Ishikawa (cell line): Measurements from ENCODE around the gene FIZ1.

ENCODE experiments used
- CREB1 ChIP-seq: IDR thresholded peaks from 2 replicates; pipeline ENCODE4 v1.6.1; 2012; ENCODE audit warnings: low read depth
- YY1 ChIP-seq: IDR thresholded peaks from 2 replicates; pipeline ENCODE4 v1.6.1; 2012; ENCODE audit warnings: low read depth
- ZBTB7A ChIP-seq: IDR thresholded peaks from 2 replicates; pipeline ENCODE4 v1.6.1; 2012; ENCODE audit warnings: low read depth
- TF ChIP-seq, protein P1 (sequence below): IDR thresholded peaks from 2 replicates; pipeline ENCODE4 v1.6.1; 2012

DNA sequence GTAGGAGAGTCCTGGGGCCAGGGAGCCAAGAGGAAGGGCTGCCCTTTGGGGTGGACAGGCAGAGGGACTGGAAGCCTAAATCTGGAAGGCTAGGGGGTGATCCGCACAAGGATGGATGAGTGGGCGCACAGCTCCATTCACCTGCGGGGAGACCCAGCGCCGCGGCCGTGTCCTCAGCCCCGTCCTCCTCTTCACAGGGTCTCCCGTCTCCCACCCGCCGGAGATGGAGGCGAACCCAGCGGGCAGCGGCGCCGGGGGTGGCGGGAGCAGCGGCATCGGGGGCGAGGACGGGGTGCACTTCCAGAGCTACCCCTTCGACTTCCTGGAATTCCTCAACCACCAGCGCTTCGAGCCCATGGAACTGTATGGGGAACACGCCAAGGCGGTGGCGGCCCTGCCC is 14.1 kb upstream of the FIZ1 start:
- TF ChIP-seq CREB1 (no peak), ZBTB7A (no peak), YY1 (no peak)
- TF ChIP-seq, protein P1, sequence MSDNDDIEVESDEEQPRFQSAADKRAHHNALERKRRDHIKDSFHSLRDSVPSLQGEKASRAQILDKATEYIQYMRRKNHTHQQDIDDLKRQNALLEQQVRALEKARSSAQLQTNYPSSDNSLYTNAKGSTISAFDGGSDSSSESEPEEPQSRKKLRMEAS = no peak
